ENCODE results near the gene CHD3.

DNA sequence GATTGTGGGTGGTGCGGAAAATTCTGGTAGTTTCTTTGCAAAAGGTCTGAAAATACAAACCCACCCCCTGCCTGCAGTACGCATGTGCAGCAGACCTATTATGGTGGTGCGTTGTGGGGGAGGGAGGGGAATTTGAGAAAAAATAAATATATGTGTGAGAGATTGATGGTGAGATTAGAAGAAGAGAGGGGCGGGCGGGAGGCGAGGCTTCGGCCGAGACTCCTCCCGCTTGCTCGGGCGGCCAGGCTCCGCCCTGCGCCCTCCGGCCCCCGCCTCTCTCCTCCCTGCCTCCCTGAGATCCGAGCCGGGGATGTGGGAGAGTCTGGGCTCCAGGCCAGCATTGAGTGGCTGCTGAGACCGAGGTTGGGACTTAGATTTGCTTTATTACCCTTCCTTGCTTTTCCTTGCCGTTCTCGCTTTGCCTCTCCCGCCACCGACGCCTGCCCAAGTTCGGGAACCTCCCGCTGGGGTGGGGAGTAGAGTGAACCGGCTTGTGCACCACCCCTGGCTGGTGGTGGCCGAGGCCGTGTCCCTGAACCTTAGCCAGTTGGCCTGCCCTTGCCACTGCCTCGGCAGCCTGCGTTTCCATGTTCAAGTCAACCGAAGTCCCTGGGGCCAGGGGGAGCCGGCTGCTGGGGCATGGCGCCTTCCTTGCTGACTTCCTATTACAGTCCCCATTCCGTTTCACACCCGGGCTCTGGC is 956 bp upstream of the CHD3 start:
- TF ChIP-seq CTCF (conservative IDR thresholded peaks at IDR 0.05; ENCODE audit: low read length) = no peak
- TF ChIP-seq EZH2phosphoT487 (IDR thresholded peaks at IDR 0.05; ENCODE audit: borderline replicate concordance) = no peak

Data from Loucy (cell line).